A673 (cell line): ENCODE data around the gene FTCD. TPM values are rescaled to one million over a fixed set of nuclear protein-coding genes. Genes with fewer than 3 reads are reported as not detected.

Source experiments
- BruUV-seq: library from RNA; stranded (reverse); fragments of 400-500 nt; replicated peaks from 2 replicates; lab custom pipeline; 2021; lab: Mats Ljungman, UMichigan
- CTCF ChIA-PET: fragments of 300-600 bp; sonication (Branson Sonifier 250); formaldehyde crosslinking; loops from one replicate; lab custom pipeline; 2022; ENCODE audit warnings: antibody characterized with exemption; lab: Charles Lee
- POLR2A ChIA-PET: fragments of 300-600 bp; sonication (Branson Sonifier 250); formaldehyde crosslinking; loops from one replicate; lab custom pipeline; 2022; ENCODE audit warnings: antibody characterized with exemption; ENCODE audit not compliant: low non-redundant PET; lab: Charles Lee
- DNase-seq: peaks from one replicate; pipeline ENCODE4 v3.0.0-alpha.2; 2015; ENCODE audit warnings: low spot score
- H3K27ac ChIP-seq: fragments of 200-600 bp; sonication (generic); 2 replicates; pipeline ENCODE4 v1.5.1; 2016; ENCODE audit warnings: mixed run types, low read depth, mild to moderate bottlenecking, mixed read lengths, antibody characterized with exemption, low read length; ENCODE audit not compliant: poor library complexity, severe bottlenecking
- H3K27me3 ChIP-seq: fragments of 200-600 bp; sonication (generic); replicated peaks from 2 replicates; pipeline ENCODE4 v1.6.1; 2017; ENCODE audit warnings: mixed run types, low read depth, mild to moderate bottlenecking, mixed read lengths, antibody characterized with exemption, low read length; ENCODE audit not compliant: insufficient read depth, poor library complexity
- H3K36me3 ChIP-seq: fragments of 200-600 bp; sonication (generic); 2 replicates; pipeline ENCODE4 v1.6.1; 2016; ENCODE audit warnings: mixed run types, mild to moderate bottlenecking, mixed read lengths, antibody characterized with exemption, low read length; ENCODE audit not compliant: insufficient read depth, poor library complexity, severe bottlenecking
- H3K4me1 ChIP-seq: fragments of 200-600 bp; sonication (generic); 2 replicates; pipeline ENCODE4 v1.6.1; 2017; ENCODE audit warnings: mixed run types, mild to moderate bottlenecking, mixed read lengths, antibody characterized with exemption, low read length; ENCODE audit not compliant: insufficient read depth, poor library complexity, severe bottlenecking
- H3K4me3 ChIP-seq: fragments of 200-600 bp; sonication (generic); 2 replicates; pipeline ENCODE4 v1.5.1; 2016; ENCODE audit warnings: low read depth, mixed run types, mild to moderate bottlenecking, mixed read lengths, low read length; ENCODE audit not compliant: poor library complexity, severe bottlenecking
- H3K9me3 ChIP-seq: fragments of 200-600 bp; sonication (generic); 2 replicates; pipeline ENCODE4 v1.6.1; 2016; ENCODE audit warnings: mixed run types, low read depth, mild to moderate bottlenecking, mixed read lengths, antibody characterized with exemption, low read length; ENCODE audit not compliant: poor library complexity, severe bottlenecking
- CTCF ChIP-seq: fragments of 300-800, 200-600 bp; sonication (generic); conservative IDR thresholded peaks from 2 replicates; pipeline ENCODE4 v1.5.1; 2017; ENCODE audit warnings: low read depth, mild to moderate bottlenecking, antibody characterized with exemption, low read length, moderate library complexity, mixed read lengths
- EZH2 ChIP-seq: fragments of 200-600 bp; sonication (generic); IDR thresholded peaks from 2 replicates; pipeline ENCODE4 v1.6.1; 2017; ENCODE audit warnings: borderline replicate concordance, low read depth, mild to moderate bottlenecking, mixed read lengths, antibody characterized with exemption, low read length; ENCODE audit not compliant: poor library complexity, severe bottlenecking
- intact Hi-C: fragments of 100-400 bp; cut with micrococcal nuclease; formaldehyde crosslinking; loops from one replicate; pipeline ENCODE4 v1.10.0; 2022; ENCODE audit not compliant: unreplicated experiment
- total RNA-seq: library from RNA; stranded (reverse); gene quantifications from 2 replicates; pipeline ENCODE4 v1.2.3, GENCODE V29; 2021

FTCD gene
- total RNA-seq, 1 experiment from 2014 or later = 5.4 TPM

- ChIA-PET CTCF (no interaction called here), POLR2A (no interaction called here)
- Histone ChIP-seq H3K27ac (no peak overlapping the region), H3K4me3 (no peak overlapping the region), H3K36me3 (no peaks in the 10 kb centered on the region), H3K27me3 (no peaks in the 10 kb centered on the region), H3K4me1 (no peaks in the 10 kb centered on the region), H3K9me3 (no peaks in the 10 kb centered on the region)
- BruUV-seq = no TSS peak
- intact Hi-C loops = no loop called here
- no peak for DNase-seq
- no peak for TF ChIP-seq EZH2
- no peak for TF ChIP-seq CTCF
Observed at GRCh38 chr21:46094401-46095082, 60.8 kb downstream of the FTCD start.

GRCh38 chr21:46093668-46094400 lies 61.5 kb downstream of the FTCD start:
- DNase-seq = no peak
- POLR2A ChIA-PET = no interaction called here
- no peak overlapping the region for H3K4me3 ChIP-seq
- H3K4me1 ChIP-seq = no peaks in the 10 kb centered on the region
- no peaks in the 10 kb centered on the region for H3K36me3 ChIP-seq
- intact Hi-C loops = no loop called here
- CTCF ChIA-PET = no interaction called here
- no peak overlapping the region for H3K27ac ChIP-seq
- H3K27me3 ChIP-seq = no peaks in the 10 kb centered on the region
- no peaks in the 10 kb centered on the region for H3K9me3 ChIP-seq
- no TSS peak for BruUV-seq
- no peak for TF ChIP-seq CTCF
- no peak for TF ChIP-seq EZH2

- no peak for DNase-seq
- ChIA-PET POLR2A (no interaction called here), CTCF (interaction anchor here (0.6 kb wide), 1 partner anchor 582 kb away, joined by 4 read pairs; no protein-coding TSS in a partner anchor)
- Histone ChIP-seq H3K4me3 (no peak overlapping the region), H3K27ac (no peak overlapping the region), H3K27me3 (no peaks in the 10 kb centered on the region), H3K9me3 (no peaks in the 10 kb centered on the region), H3K4me1 (no peaks in the 10 kb centered on the region), H3K36me3 (no peaks in the 10 kb centered on the region)
- BruUV-seq = no TSS peak
- intact Hi-C loops = no loop called here
- TF ChIP-seq EZH2 (no peak), CTCF (no peak)
Observed at GRCh38 chr21:46092811-46093667, 62.3 kb downstream of the FTCD start.
